Measurements from ENCODE around the gene SERPINI2.
"Not testable (repeated sequence)": the region's sequence is repeated elsewhere in the genome, so short reads cannot be mapped to it uniquely, and the experiment has no call there.

The SERPINI2 gene

DNA sequence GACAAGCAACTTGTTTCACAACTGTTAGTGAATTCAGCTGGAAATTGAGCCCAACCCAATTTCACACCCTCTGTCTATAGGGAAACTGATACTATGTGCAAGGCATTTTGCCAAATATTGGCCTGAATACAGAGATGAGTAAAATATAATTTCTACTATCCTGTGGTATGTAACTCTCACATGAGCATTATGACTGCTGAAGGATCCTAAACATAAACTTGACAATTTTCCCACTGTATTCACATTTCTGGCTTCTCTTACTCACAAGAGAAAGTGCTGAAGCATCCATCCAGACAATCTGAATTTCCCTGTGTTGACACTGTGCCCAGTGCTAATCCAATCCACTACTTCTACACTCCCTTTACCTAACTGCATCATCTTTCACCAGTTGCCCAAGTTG is 28.4 kb downstream of the SERPINI2 start:
- no peak for DNase-seq

DNA sequence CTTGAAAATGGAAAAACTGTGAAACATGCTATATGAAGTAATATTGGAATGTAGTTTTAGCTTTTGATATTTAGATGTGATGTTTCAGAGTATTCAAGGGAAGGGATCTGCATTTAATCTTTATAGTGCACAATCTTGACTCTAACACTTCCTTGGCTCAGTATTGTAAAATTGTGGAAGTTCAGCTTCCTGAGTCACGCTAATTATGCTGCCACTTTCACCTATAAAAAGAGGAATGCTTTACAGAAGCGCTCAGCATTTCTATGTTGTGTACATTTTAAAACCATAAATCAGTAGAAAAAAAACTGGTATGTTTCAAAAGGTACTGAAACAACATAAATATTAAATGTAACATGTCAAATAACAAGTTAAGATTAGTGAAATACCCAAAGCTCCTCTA is 32.6 kb downstream of the SERPINI2 start:
- DNase-seq, result no peak

DNA sequence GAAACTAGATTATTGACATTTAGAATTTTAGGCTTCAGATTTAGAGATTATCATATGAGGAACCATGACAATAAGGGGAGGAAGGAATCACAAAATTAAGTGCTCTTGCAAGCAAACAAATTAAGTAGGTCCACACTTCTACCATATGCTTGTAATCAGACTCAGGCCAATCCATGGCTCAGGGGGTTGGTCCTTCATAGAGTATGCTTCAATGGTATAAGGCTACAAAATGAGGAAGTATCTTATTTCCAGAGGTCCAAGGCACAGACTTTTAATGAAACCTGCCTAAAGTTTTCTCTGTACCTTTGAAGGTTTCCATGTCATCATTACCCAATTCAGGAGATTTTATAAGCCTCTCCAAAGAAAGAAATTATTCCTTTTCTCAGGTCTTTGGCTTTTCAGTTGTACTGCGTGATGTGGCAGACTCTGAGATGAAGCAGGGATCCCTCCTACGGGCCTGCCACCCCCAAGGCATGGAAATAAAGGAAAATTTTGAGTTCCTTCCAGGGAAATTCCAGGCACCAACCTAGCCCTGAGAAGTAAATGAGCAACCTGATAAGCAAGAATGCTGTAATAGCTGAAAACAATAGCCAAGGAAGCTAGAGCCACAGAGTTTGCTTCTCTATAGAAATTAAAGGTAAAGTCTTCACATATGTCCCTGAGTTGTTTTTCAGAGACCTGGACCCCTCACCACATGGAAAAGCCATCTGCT is 36.3 kb downstream of the SERPINI2 start:
- no peak for DNase-seq

DNA sequence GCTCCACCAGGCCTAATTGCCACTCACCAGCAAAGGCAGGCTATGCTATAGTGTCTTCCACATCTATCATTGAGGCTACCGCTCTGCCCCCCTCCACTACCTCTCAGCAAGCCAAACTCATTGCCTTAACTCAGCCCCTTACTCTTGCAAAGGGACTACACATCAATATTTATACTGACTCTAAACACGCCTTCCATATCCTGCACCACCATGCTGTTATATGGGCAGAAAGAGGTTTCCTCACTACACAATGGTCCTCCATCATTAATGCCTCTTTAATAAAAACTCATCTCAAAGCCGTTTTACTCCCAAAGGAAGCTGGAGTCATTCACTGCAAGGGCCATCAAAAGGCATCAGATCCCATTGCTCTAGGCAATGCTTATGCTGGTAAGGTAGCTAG is 46.9 kb downstream of the SERPINI2 start:
- DNase-seq, result not testable (repeated sequence)

DNA sequence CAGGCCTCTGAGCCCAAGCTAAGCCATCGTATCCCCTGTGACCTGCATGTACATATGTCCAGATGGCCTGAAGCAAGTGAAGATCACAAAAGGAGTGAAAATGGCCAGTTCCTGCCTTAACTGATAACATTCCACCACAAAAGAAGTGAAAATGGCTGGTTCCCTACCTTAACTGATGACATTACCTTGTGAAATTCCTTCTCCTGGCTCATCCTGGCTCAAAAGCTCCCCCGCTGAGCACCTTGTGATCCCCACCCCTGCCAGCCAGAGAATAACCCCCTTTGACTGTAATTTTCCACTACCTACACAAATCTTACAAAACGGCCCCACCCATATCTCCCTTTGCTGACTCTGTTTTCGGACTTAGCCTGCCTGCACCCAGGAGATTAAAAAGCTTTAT is 51.4 kb downstream of the SERPINI2 start:
- DNase-seq, result not testable (repeated sequence)

DNA sequence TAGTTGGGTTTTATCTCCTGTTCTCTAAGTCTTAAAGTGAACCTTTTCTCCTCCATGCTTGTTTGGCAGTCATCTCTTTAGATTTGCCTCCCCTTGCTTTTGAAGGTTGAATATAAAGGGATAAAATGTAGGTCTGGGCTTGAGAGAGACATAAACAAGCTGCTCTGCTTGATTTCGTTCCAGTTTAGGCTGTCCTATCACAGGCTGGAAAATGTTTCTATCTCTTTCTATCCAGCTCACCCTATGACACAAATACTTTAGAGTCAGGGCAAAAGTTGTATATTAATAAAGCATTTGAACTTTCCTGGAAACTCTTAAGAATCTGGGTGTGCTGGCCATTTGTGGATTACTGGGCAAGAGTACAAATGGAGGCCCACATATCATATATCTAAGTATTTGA is 64.2 kb downstream of the SERPINI2 start:
- no peak for DNase-seq

DNA sequence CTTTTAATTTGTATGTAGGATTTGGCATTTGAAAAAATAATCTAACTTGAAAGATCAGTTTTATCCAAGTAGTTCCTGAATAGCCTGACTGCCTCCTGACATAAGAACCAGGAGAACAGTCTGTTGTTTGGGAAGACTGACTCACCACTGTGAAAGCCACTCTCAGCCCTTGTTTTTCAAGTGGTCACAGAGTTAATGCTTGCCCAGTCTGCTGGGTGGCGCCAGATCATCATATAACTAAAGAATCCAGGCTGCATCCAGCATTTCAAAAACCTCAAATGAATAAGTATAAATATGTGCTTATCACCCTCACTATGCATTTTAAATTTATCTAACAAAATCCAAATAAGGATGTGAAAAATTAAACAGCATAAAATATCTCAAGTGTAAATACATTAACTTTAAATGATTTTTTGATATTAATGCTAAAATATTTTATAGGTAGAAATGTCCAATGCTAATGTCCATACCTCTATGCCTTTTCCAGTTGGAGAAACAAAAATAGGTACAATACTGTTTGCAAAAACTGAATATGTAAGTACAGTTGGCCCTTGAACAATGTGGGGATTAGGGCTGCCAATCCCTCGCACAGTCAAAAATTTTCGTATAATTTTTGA is 66.9 kb downstream of the SERPINI2 start:
- no peak for DNase-seq

DNA sequence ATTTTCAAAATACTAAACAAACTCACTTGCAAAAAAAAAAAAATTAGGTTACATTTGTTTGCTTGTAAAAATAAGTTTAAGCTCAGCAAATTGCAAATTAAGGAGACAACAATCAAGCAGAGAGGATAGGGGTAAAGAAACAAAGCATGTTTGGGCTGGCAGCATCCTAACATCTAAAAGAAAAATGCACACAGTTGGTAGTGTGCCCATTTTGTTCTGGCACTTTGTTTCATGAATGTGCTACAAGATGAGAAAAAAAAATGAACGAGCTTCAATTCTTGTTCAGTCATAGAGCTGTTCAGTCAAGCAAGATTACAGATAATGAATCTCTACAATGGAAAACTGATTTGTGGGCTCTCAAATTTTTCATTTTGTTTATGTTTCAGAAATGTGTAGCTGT is 76.0 kb downstream of the SERPINI2 start:
- no peak for DNase-seq

DNA sequence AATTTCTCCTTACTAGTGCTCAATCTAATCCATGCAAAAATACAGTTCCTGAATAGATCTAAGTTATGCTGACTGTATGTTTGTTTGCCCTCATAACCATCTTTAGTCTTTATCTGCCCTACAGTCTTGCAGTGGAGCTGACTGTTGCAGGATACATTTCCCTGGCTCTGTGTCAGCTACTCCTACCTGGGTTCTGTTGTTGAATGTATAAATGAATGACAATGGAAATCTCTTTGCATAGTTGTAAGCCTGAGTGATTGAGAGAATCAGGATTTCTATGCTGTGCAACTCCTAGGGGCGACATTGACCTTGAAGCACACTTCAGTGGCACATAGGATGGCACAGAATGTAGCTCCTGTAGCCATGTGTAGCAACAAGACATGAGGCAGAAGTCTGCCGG is 77.8 kb downstream of the SERPINI2 start:
- DNase-seq, result no peak

DNA sequence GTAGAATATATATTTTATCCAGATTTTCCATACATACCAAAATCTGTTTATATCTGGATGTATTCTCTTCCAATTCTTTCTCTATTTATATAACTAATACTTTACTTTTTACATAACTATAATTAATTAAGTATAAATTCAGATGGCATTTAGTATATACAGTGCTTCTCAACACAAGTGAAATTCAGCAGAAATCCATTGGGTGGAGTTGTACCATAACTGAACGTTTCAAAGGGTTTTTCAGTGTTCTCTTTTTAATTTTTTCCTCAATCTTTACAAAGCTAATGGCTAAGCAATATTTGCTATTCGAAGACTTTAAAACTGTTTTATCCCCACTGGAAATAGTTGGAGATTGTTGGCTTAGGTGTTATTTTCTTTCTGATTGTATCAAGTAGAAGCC is 79.8 kb downstream of the SERPINI2 start:
- DNase-seq, result no peak
